Endothelial cell of umbilical vein (primary cell): Measurements from ENCODE around the gene ATP13A4.

Experiments used
- EZH2 ChIP-seq: IDR thresholded peaks from 2 replicates; pipeline ENCODE4 v1.6.1; 2012; ENCODE audit warnings: borderline replicate concordance, low read depth, mild to moderate bottlenecking, moderate library complexity, low read length, inconsistent platforms; ENCODE audit not compliant: severe bottlenecking
- POLR2A ChIP-seq: IDR thresholded peaks from 2 replicates; pipeline ENCODE4 v1.6.1; 2012; ENCODE audit warnings: low read depth, mild to moderate bottlenecking, control low read depth, low read length
- TF ChIP-seq, protein P1 (sequence below), 2 donors: IDR thresholded peaks; 1 replicate in 1 of 2; 2 replicates in 1 of 2; pipeline ENCODE4 v1.5.1; 2011; ENCODE audit warnings: low read length in 2 of 2, mild to moderate bottlenecking in 2 of 2, moderate library complexity in 2 of 2, control low read depth in 1 of 2, inconsistent platforms in 1 of 2, low read depth in 1 of 2; ENCODE audit not compliant: insufficient read depth in 1 of 2; ENCODE audit errors: extremely low read depth in 1 of 2

DNA sequence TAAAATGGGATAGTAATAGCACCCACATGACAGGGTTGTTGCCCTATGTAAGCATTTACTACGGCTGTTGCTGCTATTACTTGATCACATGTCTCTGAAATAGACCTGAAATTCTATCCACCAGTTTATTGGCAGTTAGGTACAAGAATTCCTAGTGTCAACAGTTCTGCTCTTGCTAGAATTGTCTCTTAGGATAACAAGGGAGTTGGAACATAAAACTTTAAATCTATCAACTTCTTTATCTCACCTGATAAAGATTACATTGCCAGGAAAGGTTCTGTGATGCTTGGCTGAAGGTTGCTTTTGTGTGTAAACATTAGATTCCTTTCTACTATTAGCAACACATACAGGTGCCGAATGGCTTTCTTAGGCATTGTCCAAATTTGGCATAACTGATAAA lies 38.7 kb downstream of the ATP13A4 start:
- TF ChIP-seq EZH2 (no peak), POLR2A (no peak)
- TF ChIP-seq, protein P1, sequence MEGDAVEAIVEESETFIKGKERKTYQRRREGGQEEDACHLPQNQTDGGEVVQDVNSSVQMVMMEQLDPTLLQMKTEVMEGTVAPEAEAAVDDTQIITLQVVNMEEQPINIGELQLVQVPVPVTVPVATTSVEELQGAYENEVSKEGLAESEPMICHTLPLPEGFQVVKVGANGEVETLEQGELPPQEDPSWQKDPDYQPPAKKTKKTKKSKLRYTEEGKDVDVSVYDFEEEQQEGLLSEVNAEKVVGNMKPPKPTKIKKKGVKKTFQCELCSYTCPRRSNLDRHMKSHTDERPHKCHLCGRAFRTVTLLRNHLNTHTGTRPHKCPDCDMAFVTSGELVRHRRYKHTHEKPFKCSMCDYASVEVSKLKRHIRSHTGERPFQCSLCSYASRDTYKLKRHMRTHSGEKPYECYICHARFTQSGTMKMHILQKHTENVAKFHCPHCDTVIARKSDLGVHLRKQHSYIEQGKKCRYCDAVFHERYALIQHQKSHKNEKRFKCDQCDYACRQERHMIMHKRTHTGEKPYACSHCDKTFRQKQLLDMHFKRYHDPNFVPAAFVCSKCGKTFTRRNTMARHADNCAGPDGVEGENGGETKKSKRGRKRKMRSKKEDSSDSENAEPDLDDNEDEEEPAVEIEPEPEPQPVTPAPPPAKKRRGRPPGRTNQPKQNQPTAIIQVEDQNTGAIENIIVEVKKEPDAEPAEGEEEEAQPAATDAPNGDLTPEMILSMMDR (IDR thresholded peaks at IDR 0.05; ENCODE audit: extremely low read depth in 1 of 2, insufficient read depth in 1 of 2, low read depth in 1 of 2, low read length in 2 of 2): no peak
